K562 (cell line): ENCODE results near the gene ATP6V0A1. TPM values are rescaled to one million over a fixed set of nuclear protein-coding genes. Genes with fewer than 3 reads are reported as not detected.

Experiments used
- CBFA2T3 ChIP-seq: fragments of 450-650 bp; IDR thresholded peaks from 2 replicates; pipeline ENCODE4 v1.6.1; 2017
- DACH1 ChIP-seq: fragments of 450-650 bp; IDR thresholded peaks from 2 replicates; pipeline ENCODE4 v1.6.1; 2018; ENCODE audit not compliant: partially characterized antibody
- HOMEZ ChIP-seq: fragments of 250-450 bp; sonication (Bioruptor Pico); IDR thresholded peaks from 2 replicates; pipeline ENCODE4 v1.4.0; 2020; ENCODE audit warnings: mild to moderate bottlenecking, moderate library complexity
- MAX ChIP-seq: sonication (generic); formaldehyde crosslinking; IDR thresholded peaks from 2 replicates; pipeline ENCODE4 v1.9.0; 2022; ENCODE audit warnings: mild to moderate bottlenecking, missing genetic modification reagents
- NFIC ChIP-seq: fragments of 450-650 bp; IDR thresholded peaks from 2 replicates; pipeline ENCODE4 v1.6.1; 2017; ENCODE audit warnings: mild to moderate bottlenecking, inconsistent platforms
- TAF9B ChIP-seq: fragments of 450-650 bp; IDR thresholded peaks from 2 replicates; pipeline ENCODE4 v1.6.1; 2018; ENCODE audit warnings: mild to moderate bottlenecking; ENCODE audit not compliant: partially characterized antibody
- ZBTB5 ChIP-seq: fragments of 450-650 bp; IDR thresholded peaks from 2 replicates; pipeline ENCODE4 v1.6.1; 2017; ENCODE audit warnings: antibody characterized with exemption
- polyA plus RNA-seq, 8 experiments: library from polyadenylated mRNA; depleted of rRNA in 4 of 8; stranded (reverse) in 5 of 8; unstranded in 3 of 8; fragments of >200 nt; fragmentation: Nextera tagmentation in 2 of 8; fragmentation: Illumina TruSeq in 1 of 8; extraction: Ambion mirVana in 2 of 8; extraction: Trizol in 1 of 8; gene quantifications; 2 replicates each; pipeline versions ENCODE4 v1.2.1 to v1.2.3, GENCODE V29; 2011 to 2014; ENCODE audit warnings: inconsistent platforms in 1 of 8, missing spikeins in 1 of 8
- total RNA-seq, 7 experiments: library from RNA; depleted of rRNA in 6 of 7; stranded (reverse); fragments of >200 nt in 6 of 7; fragmentation: Illumina TruSeq in 2 of 7; extraction: Trizol in 2 of 7; gene quantifications; 2 replicates each; pipeline versions ENCODE4 v1.2.1 to v1.2.3, GENCODE V29; 2011 to 2021; ENCODE audit warnings: low replicate concordance in 1 of 7
- TF ChIP-seq, protein P1 (sequence below): sonication (generic); formaldehyde crosslinking; IDR thresholded peaks from 2 replicates; pipeline ENCODE4 v1.8.1; 2023; ENCODE audit warnings: missing genetic modification reagents, mild to moderate bottlenecking, borderline replicate concordance
- TF ChIP-seq, protein P2 (sequence below): fragments of 250-450 bp; sonication (Bioruptor Pico); IDR thresholded peaks from 2 replicates; pipeline ENCODE4 v1.8.0; 2021; ENCODE audit warnings: moderate library complexity, mild to moderate bottlenecking, inconsistent platforms

ATP6V0A1 gene
- total and polyA plus RNA-seq, 9 of the 15 experiments (the other 6 are each of a cell fraction or from before 2014, with no cell fraction given): 11.8 to 158 (median 75.5) TPM

DNA sequence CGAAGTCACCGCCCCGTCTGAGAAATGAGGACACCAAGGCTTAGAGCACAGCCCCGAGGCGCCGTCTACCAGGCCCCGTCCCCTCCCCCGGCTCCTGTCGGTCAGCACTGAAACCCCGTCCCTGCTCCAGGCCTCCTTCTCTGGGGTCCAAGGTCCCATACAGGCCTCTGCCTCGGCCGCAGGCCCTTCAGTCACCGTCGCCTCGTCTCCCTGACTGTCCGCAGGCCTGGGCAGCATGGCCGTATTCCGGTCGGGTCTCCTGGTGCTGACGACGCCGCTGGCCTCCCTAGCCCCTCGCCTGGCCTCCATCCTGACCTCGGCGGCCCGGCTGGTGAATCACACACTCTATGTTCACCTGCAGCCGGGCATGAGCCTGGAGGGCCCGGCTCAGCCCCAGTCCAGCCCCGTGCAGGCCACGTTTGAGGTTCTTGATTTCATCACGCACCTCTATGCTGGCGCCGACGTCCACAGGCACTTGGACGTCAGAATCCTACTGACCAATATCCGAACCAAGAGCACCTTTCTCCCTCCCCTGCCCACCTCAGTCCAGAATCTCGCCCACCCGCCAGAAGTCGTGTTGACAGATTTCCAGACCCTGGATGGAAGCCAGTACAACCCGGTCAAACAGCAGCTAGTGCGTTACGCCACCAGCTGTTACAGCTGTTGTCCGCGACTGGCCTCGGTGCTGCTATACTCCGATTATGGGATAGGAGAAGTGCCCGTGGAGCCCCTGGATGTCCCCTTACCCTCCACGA, 103.9 kb downstream of the ATP6V0A1 start (continued):
- TF ChIP-seq TAF9B: peak; percentile 29
- peak; percentile 81 for TF ChIP-seq DACH1
- TF ChIP-seq NFIC: peak; percentile 77
- TF ChIP-seq CBFA2T3: 0 out of 2 replicates have a peak, but pooled peaks have one; percentile 14
- no peak for TF ChIP-seq ZBTB5
- no peak; the same call in 1 of the 2 replicates for TF ChIP-seq MAX
- TF ChIP-seq, protein P1, sequence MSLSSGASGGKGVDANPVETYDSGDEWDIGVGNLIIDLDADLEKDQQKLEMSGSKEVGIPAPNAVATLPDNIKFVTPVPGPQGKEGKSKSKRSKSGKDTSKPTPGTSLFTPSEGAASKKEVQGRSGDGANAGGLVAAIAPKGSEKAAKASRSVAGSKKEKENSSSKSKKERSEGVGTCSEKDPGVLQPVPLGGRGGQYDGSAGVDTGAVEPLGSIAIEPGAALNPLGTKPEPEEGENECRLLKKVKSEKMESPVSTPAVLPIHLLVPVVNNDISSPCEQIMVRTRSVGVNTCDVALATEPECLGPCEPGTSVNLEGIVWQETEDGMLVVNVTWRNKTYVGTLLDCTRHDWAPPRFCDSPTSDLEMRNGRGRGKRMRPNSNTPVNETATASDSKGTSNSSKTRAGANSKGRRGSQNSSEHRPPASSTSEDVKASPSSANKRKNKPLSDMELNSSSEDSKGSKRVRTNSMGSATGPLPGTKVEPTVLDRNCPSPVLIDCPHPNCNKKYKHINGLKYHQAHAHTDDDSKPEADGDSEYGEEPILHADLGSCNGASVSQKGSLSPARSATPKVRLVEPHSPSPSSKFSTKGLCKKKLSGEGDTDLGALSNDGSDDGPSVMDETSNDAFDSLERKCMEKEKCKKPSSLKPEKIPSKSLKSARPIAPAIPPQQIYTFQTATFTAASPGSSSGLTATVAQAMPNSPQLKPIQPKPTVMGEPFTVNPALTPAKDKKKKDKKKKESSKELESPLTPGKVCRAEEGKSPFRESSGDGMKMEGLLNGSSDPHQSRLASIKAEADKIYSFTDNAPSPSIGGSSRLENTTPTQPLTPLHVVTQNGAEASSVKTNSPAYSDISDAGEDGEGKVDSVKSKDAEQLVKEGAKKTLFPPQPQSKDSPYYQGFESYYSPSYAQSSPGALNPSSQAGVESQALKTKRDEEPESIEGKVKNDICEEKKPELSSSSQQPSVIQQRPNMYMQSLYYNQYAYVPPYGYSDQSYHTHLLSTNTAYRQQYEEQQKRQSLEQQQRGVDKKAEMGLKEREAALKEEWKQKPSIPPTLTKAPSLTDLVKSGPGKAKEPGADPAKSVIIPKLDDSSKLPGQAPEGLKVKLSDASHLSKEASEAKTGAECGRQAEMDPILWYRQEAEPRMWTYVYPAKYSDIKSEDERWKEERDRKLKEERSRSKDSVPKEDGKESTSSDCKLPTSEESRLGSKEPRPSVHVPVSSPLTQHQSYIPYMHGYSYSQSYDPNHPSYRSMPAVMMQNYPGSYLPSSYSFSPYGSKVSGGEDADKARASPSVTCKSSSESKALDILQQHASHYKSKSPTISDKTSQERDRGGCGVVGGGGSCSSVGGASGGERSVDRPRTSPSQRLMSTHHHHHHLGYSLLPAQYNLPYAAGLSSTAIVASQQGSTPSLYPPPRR (CRISPR knock-in tag): no peak
- TF ChIP-seq, protein P2, sequence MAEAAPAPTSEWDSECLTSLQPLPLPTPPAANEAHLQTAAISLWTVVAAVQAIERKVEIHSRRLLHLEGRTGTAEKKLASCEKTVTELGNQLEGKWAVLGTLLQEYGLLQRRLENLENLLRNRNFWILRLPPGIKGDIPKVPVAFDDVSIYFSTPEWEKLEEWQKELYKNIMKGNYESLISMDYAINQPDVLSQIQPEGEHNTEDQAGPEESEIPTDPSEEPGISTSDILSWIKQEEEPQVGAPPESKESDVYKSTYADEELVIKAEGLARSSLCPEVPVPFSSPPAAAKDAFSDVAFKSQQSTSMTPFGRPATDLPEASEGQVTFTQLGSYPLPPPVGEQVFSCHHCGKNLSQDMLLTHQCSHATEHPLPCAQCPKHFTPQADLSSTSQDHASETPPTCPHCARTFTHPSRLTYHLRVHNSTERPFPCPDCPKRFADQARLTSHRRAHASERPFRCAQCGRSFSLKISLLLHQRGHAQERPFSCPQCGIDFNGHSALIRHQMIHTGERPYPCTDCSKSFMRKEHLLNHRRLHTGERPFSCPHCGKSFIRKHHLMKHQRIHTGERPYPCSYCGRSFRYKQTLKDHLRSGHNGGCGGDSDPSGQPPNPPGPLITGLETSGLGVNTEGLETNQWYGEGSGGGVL (CRISPR knock-in tag): no peak
- no peak for TF ChIP-seq HOMEZ (CRISPR knock-in tag)
- TF ChIP-seq, all 486 proteins: peak for 42
